ENCODE data around the gene TRIM41.
"Not testable (repeated sequence)": the region's sequence is repeated elsewhere in the genome, so short reads cannot be mapped to it uniquely, and the experiment has no call there.

- TF ChIP-seq CTCF (IDR thresholded peaks at IDR 0.05; ENCODE audit: low read length); EZH2 (IDR thresholded peaks at IDR 0.05; ENCODE audit: borderline replicate concordance, low read length): not testable (repeated sequence)
Observed at GRCh38 chr5:181177559-181177958, 45.5 kb upstream of the TRIM41 start.

All from OCI-LY1 (cell line).